ENCODE measurements around the gene DNAJB5. TPM values are rescaled to one million over a fixed set of nuclear protein-coding genes. Genes with fewer than 3 reads are reported as not detected.
"Not testable (repeated sequence)": the region's sequence is repeated elsewhere in the genome, so short reads cannot be mapped to it uniquely, and the experiment has no call there.

DNAJB5 gene
- total RNA-seq, 1 donor from 2014 or later = 6.9 TPM

DNA sequence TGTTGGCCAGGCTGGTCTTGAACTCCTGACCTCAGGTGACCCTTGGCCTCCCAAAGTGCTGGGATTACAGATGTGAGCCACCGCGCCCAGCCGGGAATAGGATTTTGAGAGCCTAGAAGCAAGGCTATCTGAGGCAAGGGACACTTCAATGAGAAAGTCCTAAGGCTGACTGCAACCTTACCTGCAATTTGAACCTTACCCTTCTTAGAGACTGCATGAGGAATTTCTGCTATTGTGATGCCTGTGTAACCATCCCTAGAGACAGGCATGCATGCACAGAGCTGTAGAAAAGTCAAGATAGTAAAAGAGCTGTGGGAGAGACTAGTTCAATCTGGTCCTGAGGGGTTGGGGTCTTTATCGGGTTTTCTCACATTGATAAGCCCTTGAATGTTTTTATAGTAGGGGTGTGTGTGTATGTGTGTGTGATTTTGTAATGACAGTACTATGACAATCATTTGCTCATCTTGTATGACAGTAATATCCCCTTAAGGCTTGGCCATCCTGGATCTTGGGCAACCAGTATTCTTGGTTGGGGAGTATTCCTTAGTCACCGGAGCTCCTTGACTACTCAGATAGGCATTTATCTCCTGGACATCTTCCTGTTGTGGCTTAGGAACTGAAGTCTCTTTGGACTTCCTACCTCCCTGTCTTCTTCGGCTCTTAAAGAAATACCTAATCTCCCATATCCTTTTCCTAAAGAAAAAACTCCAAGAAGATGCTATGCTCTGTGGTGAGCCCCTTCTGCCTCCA is 11.2 kb downstream of the DNAJB5 start:
- intact Hi-C loops (cut with DNase I) = no loop called here
- Histone ChIP-seq H3K9me3 (no peaks in the 10 kb centered on the region), H3K27me3 (no peaks in the 10 kb centered on the region), H3K4me1 (no peaks in the 10 kb centered on the region), H3K27ac (peak overlapping the region; percentile 39), H3K36me3 (peaks cover 0 to 5% of the 10 kb centered on the region in 2 donors), H3K4me3 (no peak overlapping the region)
- no peak for TF ChIP-seq POLR2A (IDR thresholded peaks at IDR 0.05)
- TF ChIP-seq, protein P1, sequence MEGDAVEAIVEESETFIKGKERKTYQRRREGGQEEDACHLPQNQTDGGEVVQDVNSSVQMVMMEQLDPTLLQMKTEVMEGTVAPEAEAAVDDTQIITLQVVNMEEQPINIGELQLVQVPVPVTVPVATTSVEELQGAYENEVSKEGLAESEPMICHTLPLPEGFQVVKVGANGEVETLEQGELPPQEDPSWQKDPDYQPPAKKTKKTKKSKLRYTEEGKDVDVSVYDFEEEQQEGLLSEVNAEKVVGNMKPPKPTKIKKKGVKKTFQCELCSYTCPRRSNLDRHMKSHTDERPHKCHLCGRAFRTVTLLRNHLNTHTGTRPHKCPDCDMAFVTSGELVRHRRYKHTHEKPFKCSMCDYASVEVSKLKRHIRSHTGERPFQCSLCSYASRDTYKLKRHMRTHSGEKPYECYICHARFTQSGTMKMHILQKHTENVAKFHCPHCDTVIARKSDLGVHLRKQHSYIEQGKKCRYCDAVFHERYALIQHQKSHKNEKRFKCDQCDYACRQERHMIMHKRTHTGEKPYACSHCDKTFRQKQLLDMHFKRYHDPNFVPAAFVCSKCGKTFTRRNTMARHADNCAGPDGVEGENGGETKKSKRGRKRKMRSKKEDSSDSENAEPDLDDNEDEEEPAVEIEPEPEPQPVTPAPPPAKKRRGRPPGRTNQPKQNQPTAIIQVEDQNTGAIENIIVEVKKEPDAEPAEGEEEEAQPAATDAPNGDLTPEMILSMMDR (IDR thresholded peaks at IDR 0.05) = no peak
- peak in 1 of 2 donors; percentile 35 for TF ChIP-seq POLR2AphosphoS5 (IDR thresholded peaks at IDR 0.05; ENCODE audit: insufficient read depth in 1 of 2, low read depth in 1 of 2)
- DNase-seq (ENCODE audit: extremely low spot score in 2 of 2) = no peak

DNA sequence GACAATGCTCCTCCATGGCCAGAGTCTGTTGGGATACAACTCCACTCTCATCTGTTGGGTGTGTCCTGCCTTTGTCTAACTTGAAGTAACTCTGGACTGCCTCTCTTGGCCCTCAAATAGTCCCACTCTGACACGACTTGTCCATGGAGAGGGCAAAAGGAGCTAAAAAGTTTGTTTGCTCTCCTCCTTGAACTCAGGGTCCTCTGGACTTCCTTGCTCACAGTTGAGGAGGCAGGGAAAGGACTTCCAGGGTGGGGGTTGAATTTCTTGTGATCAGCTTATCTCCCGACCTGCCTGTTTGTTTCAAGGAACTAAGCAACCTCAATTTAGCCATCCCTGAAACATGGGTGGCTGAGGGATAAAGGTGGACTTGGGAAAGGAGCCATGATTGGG is 11.7 kb downstream of the DNAJB5 start:
- no peaks in the 10 kb centered on the region for H3K9me3 ChIP-seq
- TF ChIP-seq POLR2AphosphoS5 (IDR thresholded peaks at IDR 0.05; ENCODE audit: insufficient read depth in 1 of 2, low read depth in 1 of 2) = no peak
- no peak for TF ChIP-seq POLR2A (IDR thresholded peaks at IDR 0.05)
- TF ChIP-seq, protein P1 (IDR thresholded peaks at IDR 0.05) = no peak
- no peaks in the 10 kb centered on the region for H3K27me3 ChIP-seq
- intact Hi-C loops (cut with DNase I) = no loop called here
- H3K4me1 ChIP-seq = no peaks in the 10 kb centered on the region
- H3K4me3 ChIP-seq = no peak overlapping the region
- peaks cover 0 to 5% of the 10 kb centered on the region in 2 donors for H3K36me3 ChIP-seq
- H3K27ac ChIP-seq = peak overlapping the region; percentile 15
- DNase-seq (ENCODE audit: extremely low spot score in 2 of 2) = no peak

GRCh38 chr9:35001803-35002502 is 12.4 kb downstream of the DNAJB5 start:
- Histone ChIP-seq H3K4me3 (no peak overlapping the region), H3K36me3 (no peaks in the 10 kb centered on the region), H3K4me1 (no peaks in the 10 kb centered on the region), H3K9me3 (no peaks in the 10 kb centered on the region), H3K27ac (no peak overlapping the region), H3K27me3 (no peaks in the 10 kb centered on the region)
- intact Hi-C loops (cut with DNase I) = no loop called here
- TF ChIP-seq POLR2AphosphoS5 (IDR thresholded peaks at IDR 0.05; ENCODE audit: insufficient read depth in 1 of 2, low read depth in 1 of 2) = no peak
- TF ChIP-seq POLR2A (IDR thresholded peaks at IDR 0.05) = no peak
- TF ChIP-seq, protein P1 (IDR thresholded peaks at IDR 0.05) = no peak
- DNase-seq (ENCODE audit: extremely low spot score in 2 of 2) = no peak

GRCh38 chr9:35002623-35003022 is 13.1 kb downstream of the DNAJB5 start:
- Histone ChIP-seq H3K27me3 (no peaks in the 10 kb centered on the region), H3K9me3 (no peaks in the 10 kb centered on the region), H3K36me3 (no peaks in the 10 kb centered on the region), H3K4me1 (no peaks in the 10 kb centered on the region), H3K4me3 (no peak overlapping the region), H3K27ac (no peak overlapping the region)
- intact Hi-C loops (cut with DNase I) = no loop called here
- no peak for DNase-seq (ENCODE audit: extremely low spot score in 2 of 2)
- TF ChIP-seq POLR2AphosphoS5 (IDR thresholded peaks at IDR 0.05; ENCODE audit: insufficient read depth in 1 of 2, low read depth in 1 of 2) (no peak), POLR2A (IDR thresholded peaks at IDR 0.05) (no peak)
- TF ChIP-seq, protein P1 (IDR thresholded peaks at IDR 0.05) = no peak

- H3K27me3 ChIP-seq; H3K27ac ChIP-seq; intact Hi-C loops (cut with DNase I); DNase-seq (ENCODE audit: extremely low spot score in 2 of 2); H3K4me1 ChIP-seq; H3K36me3 ChIP-seq; H3K9me3 ChIP-seq; H3K4me3 ChIP-seq: not testable (repeated sequence)
These were observed 14.8 kb downstream of the DNAJB5 start for GRCh38 chr9:35004299-35004698.
